ENCODE results near the gene INHBC.
"Not testable (repeated sequence)": the region's sequence is repeated elsewhere in the genome, so short reads cannot be mapped to it uniquely, and the experiment has no call there.

INHBC gene

DNA sequence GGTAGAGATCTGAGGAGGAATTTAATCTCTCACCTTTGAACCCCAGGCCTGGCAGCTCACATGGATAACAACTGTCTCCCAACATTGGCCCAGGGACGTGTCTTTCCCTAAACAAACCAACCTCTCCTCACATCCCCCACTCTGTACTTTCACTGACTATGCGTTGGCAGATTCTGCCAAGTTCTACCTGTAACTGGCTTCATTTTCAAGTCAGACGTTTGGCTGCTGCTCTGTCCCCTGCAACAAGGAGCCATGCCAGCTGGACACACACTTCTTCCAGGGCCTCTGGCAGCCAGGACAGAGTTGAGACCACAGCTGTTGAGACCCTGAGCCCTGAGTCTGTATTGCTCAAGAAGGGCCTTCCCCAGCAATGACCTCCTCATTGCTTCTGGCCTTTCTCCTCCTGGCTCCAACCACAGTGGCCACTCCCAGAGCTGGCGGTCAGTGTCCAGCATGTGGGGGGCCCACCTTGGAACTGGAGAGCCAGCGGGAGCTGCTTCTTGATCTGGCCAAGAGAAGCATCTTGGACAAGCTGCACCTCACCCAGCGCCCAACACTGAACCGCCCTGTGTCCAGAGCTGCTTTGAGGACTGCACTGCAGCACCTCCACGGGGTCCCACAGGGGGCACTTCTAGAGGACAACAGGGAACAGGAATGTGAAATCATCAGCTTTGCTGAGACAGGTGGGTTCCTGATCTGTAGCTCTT is at the start of gene INHBC:
TSS of gene INHBC (plus strand) at position 268 of the 707 bp plus-strand sequence. CDS start at position 371, 103 bp downstream.
- TF ChIP-seq GATA1 (IDR thresholded peaks at IDR 0.05; ENCODE audit: low read depth, low read length) (no peak), POLR2A (IDR thresholded peaks at IDR 0.05; ENCODE audit: low read length) (no peak)
- DNase-seq, result no peak

- DNase-seq, result no peak
- TF ChIP-seq POLR2A (IDR thresholded peaks at IDR 0.05; ENCODE audit: low read length) (no peak), GATA1 (IDR thresholded peaks at IDR 0.05; ENCODE audit: low read depth, low read length) (no peak)
These were observed 49.0 kb upstream of the INHBC start for GRCh38 chr12:57385586-57385985.

DNA sequence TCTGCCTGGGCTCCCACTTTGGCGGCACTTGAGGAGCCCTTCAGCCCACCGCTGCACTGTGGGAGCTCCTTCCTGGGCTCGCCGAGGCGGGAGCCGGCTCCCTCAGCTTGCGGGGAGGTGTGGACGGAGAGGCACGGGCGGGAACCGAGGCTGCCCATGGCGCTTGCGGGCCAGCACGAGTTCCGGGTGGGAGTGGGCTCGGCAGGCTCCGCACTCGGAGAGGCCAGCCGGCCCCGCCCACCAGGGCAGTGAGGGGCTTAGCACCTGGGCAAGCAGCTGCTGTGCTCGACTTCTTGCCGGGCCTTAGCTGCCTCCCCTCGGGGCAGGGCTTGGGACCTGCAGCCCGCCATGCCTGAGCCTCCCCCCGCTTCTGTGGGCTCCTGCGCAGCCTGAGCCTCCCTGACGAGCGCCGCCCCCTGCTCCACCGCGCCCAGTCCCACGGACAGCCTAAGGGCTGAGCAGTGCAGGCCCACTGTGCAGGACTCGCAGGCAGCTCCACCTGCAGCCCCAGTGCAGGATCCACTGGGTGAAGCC is 48.3 kb upstream of the INHBC start:
- DNase-seq, result no peak
- TF ChIP-seq GATA1 (IDR thresholded peaks at IDR 0.05; ENCODE audit: low read depth, low read length) (no peak), POLR2A (IDR thresholded peaks at IDR 0.05; ENCODE audit: low read length) (no peak)

GRCh38 chr12:57388425-57388824 is 46.2 kb upstream of the INHBC start:
- TF ChIP-seq POLR2A (IDR thresholded peaks at IDR 0.05; ENCODE audit: low read length), result no peak
- no peak for TF ChIP-seq GATA1 (IDR thresholded peaks at IDR 0.05; ENCODE audit: low read depth, low read length)
- no peak for DNase-seq

DNA sequence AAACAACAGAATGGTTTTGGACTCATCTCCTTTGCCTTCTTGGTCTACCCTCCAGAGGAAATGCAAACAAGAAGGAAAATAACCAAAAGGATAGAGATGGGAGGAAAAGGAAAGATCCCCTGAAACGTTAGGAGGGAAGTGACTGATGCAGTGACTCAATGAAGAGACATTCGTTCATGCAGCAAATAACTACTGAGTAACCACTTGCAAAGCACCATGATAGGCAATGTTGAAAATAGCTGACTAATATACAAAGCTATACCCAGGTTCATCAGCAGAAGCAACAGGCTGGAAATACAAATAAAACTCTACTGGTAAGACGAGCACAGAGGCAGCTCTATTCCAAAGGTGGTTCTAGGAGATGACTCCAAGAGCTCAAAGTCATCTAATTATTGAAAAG is 45.6 kb upstream of the INHBC start:
- peak in 1 of 2 experiments; percentile 16 for DNase-seq

DNA sequence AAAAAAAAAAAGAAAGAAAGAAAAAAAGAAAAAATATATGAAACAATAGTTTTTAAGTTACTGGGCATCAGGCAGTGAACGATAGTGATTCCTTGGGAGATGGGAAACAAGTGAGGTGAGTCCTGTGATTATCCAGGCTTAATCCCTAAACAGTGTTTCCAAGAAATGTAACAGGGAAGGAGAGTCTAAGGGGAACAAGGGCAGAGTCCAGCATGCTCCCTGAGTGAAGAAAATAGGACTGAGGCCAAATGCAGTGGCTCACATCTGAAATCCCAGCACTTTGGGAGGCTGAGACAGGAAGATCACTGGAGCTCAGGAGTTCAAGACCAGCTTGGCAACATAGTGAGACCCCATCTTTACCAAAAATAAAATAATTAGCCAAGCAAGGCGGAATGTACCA is 44.4 kb upstream of the INHBC start:
- no peak for TF ChIP-seq GATA1 (IDR thresholded peaks at IDR 0.05; ENCODE audit: low read depth, low read length)
- TF ChIP-seq POLR2A (IDR thresholded peaks at IDR 0.05; ENCODE audit: low read length), result no peak
- no peak for DNase-seq

More for the DNA sequence above, 45.6 kb upstream of the INHBC start:
- no peak for TF ChIP-seq POLR2A (IDR thresholded peaks at IDR 0.05; ENCODE audit: low read length)
- no peak for TF ChIP-seq GATA1 (IDR thresholded peaks at IDR 0.05; ENCODE audit: low read depth, low read length)

- TF ChIP-seq GATA1 (IDR thresholded peaks at IDR 0.05; ENCODE audit: low read depth, low read length) (no peak), POLR2A (IDR thresholded peaks at IDR 0.05; ENCODE audit: low read length) (no peak)
These were observed 39.5 kb upstream of the INHBC start for GRCh38 chr12:57395121-57395520.

GRCh38 chr12:57397441-57397840 is 37.1 kb upstream of the INHBC start:
- no peak for DNase-seq
- no peak for TF ChIP-seq GATA1 (IDR thresholded peaks at IDR 0.05; ENCODE audit: low read depth, low read length)
- TF ChIP-seq POLR2A (IDR thresholded peaks at IDR 0.05; ENCODE audit: low read length), result no peak

More at GRCh38 chr12:57395121-57395520, 39.5 kb upstream of the INHBC start:
- DNase-seq, result no peak

DNA sequence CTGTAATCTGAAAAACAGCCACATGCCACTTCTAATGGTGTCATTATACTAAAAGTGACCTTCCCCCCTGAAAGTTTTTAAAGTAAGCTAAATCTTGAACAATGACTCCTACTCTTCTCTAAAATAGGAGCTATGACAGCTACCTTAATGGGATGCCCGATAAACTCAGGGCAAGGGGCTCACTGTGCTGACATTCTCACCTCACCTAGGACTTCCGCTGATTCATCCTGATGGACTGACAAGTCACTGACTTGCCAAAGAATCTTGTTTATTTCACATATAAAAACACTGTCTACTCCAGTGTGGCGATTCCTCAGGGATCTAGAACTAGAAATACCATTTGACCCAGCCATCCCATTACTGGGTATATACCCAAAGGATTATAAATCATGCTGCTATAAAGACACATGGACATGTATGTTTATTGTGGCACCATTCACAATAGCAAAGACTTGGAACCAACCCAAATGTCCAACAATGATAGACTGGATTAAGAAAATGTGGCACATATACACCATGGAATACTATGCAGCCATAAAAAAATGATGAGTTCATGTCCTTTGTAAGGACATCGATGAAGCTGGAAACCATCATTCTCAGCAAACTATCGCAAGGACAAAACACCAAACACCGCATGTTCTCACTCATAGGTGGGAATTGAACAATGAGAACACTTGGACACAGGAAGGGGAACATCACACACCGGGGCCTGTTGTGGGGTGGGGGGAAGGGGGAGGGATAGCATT is 34.7 kb upstream of the INHBC start:
- peak in 1 of 2 experiments; percentile 35 for DNase-seq

GRCh38 chr12:57401165-57401564 is 33.4 kb upstream of the INHBC start:
- no peak for TF ChIP-seq POLR2A (IDR thresholded peaks at IDR 0.05; ENCODE audit: low read length)
- no peak for TF ChIP-seq GATA1 (IDR thresholded peaks at IDR 0.05; ENCODE audit: low read depth, low read length)
- no peak for DNase-seq

DNA sequence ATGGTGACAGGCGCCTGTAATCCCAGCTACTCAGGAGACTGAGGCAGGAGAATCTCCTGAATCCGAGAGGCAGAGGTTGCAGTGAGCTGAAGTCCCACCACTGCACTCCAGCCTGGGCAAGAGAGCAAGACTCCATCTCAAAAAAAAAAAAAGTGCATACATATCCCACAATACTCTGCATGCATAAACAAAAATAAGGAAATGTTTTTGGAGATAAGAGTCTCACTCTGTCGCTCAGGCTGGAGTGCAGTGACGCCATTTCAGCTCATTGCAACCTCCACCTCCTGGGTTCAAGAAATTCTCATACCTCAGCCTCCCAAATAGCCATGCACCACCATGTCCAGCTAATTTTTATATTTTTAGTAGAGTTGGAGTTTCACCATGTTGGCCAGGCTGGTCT is 32.4 kb upstream of the INHBC start:
- not testable (repeated sequence) for DNase-seq

GRCh38 chr12:57404966-57405640 is 29.5 kb upstream of the INHBC start:
- no peak for DNase-seq
- no peak for TF ChIP-seq GATA1 (IDR thresholded peaks at IDR 0.05; ENCODE audit: low read depth, low read length)
- TF ChIP-seq POLR2A (IDR thresholded peaks at IDR 0.05; ENCODE audit: low read length), result no peak

DNA sequence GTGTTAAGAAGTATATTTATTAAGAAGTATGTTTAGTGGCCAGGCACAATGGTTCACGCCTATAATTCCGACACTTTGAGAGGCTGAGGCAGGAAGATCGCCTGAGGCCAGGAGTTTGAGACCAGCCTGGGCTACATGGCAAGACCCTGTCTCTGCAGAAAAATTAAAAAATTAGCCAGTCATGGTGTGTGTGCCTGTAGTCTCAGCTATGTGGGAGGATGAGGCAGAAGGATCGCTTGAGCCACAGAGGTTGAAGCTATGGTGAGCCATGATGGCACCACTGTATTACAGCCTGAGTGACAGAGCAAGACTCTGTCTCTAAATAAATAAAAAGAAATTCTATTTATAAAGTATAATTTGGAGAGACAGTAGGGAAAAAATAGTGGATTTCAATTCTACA is 24.1 kb upstream of the INHBC start:
- TF ChIP-seq GATA1 (IDR thresholded peaks at IDR 0.05; ENCODE audit: low read depth, low read length) (no peak), POLR2A (IDR thresholded peaks at IDR 0.05; ENCODE audit: low read length) (no peak)
- no peak for DNase-seq

- DNase-seq, result not testable (repeated sequence)
These were observed 20.4 kb upstream of the INHBC start for GRCh38 chr12:57414160-57414559.

Data from erythroblast (primary cell).